Activated CD4-positive, alpha-beta T cell treated with anti-CD3 and anti-CD28 coated beads, Interleukin-2, amount 50 U/mL, for 48 hours (primary cell): Measurements from ENCODE around the gene LMAN1L.
A peak's percentile ranks its signal among the peaks of the same experiment; 100 is the strongest.

Experiments used
- DNase-seq, 2 experiments: peaks; one replicate each; pipeline ENCODE4 v3.0.0-alpha.2; 2020

LMAN1L gene

DNA sequence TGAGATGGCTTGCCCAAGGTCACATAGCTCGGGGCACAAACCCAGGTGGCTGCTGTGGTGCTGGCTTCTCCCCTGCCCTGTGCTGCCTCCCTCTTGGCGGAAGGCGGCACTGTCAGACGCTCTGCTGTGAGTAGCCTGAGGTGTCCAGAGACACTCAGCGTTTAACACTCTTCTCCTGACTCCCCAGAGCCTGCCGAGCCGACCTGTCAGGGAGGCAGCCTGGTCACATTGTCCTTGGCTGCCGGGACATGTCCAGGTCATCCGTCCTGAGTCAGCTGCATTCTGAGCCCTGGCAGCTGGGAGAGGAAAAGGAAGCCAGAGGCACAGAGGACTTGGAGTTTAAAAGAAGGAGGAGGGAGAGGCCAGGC lies 4.7 kb downstream of the LMAN1L start:
- DNase-seq = no peak

- no peak for DNase-seq
These were observed 7.4 kb downstream of the LMAN1L start for GRCh38 chr15:74820056-74820455.

DNA sequence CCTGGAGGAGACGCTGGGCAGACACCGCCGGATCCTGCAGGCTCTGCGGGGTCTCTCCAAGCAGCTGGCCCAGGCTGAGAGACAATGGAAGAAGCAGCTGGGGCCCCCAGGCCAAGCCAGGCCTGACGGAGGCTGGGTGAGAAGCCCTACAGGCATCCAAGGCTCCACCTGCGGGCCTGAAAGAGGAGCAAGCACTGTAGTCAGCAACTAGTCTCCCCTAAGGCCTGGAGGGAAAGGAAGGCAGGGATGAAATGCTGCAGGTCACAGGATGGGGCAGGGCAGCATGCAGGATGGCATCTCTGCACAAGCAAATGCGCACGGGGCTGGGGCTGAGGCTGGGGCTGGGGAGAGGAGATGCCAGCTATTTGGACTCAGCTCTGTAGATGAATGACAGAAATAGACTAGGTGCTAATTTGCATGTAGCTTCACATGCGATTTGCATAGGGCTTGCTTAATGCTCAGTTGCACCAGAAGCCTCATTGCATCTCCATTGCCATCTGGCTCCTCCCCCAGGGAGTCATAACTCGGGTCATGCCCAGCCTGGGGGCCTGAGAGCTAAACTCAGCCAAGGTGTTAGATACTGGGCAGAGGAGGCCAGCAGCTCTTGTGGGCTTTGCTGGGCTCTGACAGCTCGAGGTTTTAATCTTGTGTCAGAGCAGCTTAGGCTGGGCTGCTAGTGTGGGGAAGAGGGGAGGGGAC lies 8.6 kb downstream of the LMAN1L start:
- no peak for DNase-seq

DNA sequence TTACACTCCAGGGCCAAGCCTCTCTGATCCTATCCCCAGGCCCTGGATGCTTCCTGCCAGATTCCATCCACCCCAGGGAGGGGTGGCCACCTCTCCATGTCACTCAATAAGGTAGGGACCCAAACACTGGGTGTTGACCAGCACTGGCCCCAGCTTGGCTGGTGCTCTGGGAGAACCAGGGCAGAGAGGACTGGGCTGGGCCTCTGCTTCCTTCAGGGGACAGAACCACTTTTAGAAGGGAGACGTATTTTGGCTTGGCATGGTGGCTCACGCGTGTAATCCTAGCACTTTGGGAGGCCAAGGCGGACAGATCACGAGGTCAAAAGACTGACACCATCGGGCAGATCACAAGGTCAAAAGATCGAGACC lies 9.1 kb downstream of the LMAN1L start:
- DNase-seq = no peak

GRCh38 chr15:74822233-74822632 lies 9.6 kb downstream of the LMAN1L start:
- DNase-seq = no peak

- DNase-seq = no peak
These were observed 10.7 kb downstream of the LMAN1L start for GRCh38 chr15:74823324-74823723.

DNA sequence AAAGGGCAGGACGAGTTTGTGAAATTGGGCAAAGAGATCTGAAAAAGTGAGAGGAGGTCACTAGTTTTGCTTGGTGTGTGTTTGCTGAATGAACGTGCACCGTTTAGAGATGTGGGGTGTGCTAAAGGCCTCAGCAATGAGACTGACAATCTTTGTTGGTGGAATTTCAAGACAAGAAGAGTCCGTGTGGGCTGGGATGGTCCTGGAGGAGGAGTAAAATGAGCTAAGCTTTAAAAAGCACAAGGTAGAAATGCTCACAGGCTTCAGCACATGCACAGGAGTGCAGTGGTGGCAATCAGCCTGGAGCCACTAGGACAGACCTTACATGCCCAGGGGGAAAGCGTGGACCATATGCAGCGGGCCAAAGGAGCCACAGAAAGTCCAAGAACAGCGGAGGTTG lies 12.3 kb downstream of the LMAN1L start:
- DNase-seq = no peak

DNA sequence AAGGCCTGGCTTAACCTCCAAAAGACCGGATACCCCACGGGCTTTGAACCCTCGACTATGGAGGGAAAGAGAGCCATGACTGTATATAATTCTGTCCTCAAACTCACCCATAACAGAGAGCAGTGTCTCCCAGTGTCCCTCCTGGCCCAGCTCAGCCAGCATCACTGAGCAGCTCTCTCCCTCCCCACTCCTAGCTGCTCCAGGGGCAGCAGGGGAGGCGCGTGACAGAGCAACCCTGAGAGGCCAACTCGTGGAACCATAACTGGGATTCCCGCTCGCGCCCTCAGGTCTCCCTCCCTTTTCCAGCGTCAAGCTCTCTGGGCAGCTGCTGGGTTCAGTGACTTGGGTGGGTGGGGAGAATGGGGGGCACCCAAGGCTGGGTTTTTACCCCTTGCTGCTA lies 13.2 kb downstream of the LMAN1L start:
- DNase-seq = no peak

GRCh38 chr15:74826364-74826819 lies 13.8 kb downstream of the LMAN1L start, which contains the start of gene CPLX3:
CPLX3 (plus strand) TSS chr15:74826627; CDS start chr15:74826704, 77 bp downstream.
- DNase-seq = peak; percentile 40 to 45

GRCh38 chr15:74826921-74827320 lies 14.3 kb downstream of the LMAN1L start:
- DNase-seq = no peak

- DNase-seq = no peak
These were observed 15.0 kb downstream of the LMAN1L start for GRCh38 chr15:74827614-74828013.

- DNase-seq = no peak
These were observed 16.2 kb downstream of the LMAN1L start for GRCh38 chr15:74828835-74829234.

DNA sequence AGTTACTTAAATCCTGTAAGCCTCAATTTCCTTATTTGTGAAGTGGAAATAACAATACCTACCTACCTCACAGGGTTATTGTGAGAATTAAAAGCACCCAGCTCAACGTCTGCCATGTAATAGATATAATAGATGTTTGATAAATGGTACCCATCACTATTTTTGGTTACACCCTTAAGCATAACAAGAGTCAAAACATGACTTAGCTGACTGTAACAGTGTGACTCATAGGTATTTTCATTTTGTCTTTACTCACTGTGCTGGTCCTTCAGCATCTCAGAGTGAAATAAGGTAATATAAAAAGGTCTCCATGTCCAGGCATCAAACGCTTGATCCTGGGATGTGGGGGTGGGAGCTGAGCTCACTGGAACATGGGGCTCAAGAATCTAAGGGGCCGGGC lies 16.9 kb downstream of the LMAN1L start:
- DNase-seq = no peak

GRCh38 chr15:74829991-74830390 lies 17.4 kb downstream of the LMAN1L start:
- no peak for DNase-seq

DNA sequence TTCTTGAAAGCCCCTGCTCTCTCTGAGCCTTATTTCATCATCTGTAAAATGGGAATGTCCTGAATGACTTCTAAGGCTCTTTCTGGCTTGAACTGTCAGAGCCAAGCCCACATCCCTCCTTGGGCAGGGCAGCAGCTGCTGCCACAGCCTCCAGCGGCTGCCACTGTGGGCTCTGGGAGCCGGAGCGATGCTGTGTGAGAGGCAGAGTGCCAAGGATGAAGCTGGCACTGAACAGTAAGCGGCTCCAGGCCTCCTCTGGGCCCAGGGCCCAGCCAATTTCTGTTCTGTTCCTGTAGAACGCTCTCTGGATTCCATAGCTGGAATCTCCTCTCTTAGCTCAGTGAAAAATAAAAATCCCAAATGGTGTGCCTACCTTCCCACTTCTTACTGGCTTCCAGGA lies 18.2 kb downstream of the LMAN1L start:
- no peak for DNase-seq

DNA sequence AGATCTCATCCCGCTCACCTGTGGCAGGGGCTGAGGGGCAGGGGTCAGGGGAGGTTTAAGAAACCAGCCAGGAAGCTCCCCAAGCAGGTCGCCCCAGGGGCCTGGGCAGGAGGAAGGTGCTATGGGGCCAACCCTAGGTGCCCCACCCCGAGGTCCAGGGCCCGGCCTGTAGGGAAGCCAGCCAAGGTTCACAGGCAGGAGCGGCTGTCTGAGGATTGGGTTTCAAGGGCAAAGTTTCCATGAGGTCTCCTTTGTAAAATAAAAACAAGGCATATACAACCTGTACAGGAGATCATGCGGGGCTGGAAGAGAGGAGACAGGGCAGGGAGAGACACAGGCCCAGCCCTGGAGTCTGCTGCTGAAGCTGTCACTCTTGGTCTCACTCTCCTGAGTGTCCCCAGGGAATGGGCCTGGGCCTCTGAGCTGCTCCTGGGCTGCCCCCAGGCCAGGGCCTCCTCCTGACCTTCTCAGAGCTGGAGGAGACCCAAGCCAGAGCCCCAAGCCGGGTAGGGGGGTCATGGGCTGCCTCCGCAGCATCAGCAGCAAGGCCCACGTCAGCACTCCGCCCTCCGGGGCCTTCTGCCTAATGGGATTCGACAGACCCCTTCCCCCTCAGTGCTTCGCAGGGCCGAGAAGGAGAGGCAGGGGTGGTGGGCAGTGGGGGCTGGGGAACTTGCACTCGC lies 19.3 kb downstream of the LMAN1L start:
- no peak for DNase-seq

- DNase-seq = no peak
These were observed 20.2 kb downstream of the LMAN1L start for GRCh38 chr15:74832826-74833225.

DNA sequence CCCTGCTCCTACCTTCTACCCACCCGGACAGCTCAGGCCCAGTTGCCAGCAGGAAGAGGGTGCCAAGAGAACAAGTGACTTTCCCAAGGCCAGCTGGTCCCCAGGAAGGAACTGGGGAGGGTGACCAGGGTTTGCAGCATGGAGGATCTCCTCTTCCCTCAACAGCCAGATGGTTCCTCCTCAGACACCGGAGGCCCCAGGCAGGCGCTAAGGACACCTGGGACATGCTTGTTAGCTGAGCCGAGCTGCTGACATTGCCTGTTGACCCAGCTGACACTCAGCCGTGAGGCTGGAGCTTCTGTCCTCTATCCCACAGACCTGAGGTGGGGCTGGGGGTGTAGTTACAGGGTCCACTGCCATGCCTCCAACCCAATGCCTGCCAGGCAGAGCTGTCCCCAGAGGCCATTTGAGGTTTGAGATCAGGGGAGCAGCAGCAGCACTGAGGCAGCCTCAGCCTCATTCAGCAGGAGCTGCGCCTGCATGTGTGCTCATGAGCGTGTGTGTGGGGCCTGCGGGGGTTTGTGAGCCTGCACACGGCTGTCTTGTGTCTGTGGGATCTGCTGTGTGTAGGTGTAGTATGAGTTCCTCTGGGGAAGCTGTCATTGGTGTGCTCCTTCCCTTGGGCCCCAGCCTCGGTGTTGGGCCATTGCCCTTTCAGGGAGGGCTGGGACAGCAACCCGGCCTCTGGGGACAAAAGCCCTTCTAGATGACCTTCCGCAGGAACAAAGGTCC lies 20.9 kb downstream of the LMAN1L start:
- DNase-seq = no peak

- peak; percentile 68 to 70 for DNase-seq
These were observed 22.7 kb downstream of the LMAN1L start for GRCh38 chr15:74835312-74835823.

- no peak for DNase-seq
These were observed 24.2 kb downstream of the LMAN1L start for GRCh38 chr15:74836846-74837245.

DNA sequence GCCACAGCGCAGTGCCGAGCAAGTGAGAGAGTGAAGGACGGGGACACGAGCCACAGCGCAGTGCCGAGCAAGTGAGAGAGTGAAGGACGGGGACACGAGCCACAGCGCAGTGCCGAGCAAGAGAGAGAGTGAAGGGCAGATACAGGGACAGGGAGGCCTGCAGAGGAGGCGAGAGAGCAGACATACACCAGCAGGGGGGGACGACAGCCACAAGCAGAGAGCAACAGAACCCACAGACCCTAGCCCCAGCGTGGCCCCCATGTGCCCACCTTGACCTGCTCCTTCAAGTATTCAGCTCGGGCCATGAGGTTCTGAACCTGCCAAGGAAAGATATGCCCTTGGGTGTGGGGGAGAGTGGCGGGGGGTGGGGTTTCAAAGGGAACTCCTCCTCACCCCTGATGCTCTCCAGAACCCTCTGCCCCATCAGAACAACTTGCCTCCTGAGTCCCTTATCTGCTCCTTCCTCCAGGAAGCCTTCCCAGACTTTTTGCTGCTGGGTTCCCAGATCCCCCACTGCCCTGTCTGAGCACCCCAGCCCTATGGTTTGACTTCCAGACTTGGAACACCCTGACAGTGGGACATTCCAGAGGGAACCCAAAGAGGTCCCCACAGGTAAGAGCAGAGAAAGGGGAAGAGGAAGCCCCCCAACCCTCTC lies 25.0 kb downstream of the LMAN1L start:
- DNase-seq = no peak

GRCh38 chr15:74838137-74838516 lies 25.5 kb downstream of the LMAN1L start:
- DNase-seq = no peak
